ENCODE results near the gene ECHDC1.

The ECHDC1 gene

GRCh38 chr6:127273499-127273898 lies 69.9 kb downstream of the ECHDC1 start:
- TF ChIP-seq POU2F2 (IDR thresholded peaks at IDR 0.05; ENCODE audit: low read depth, low read length): no peak
- TF ChIP-seq POLR2A (IDR thresholded peaks at IDR 0.05; ENCODE audit: low read depth, low read length): no peak
- no peak for TF ChIP-seq TAF1 (IDR thresholded peaks at IDR 0.05; ENCODE audit: low read depth, low read length)
- TF ChIP-seq SPI1 (IDR thresholded peaks at IDR 0.05; ENCODE audit: low read depth, low read length): no peak
- no peak for TF ChIP-seq PAX5 (IDR thresholded peaks at IDR 0.05; ENCODE audit: insufficient read depth, low read length, severe bottlenecking)
- no peak for FAIRE-seq
- DNase-seq (ENCODE audit: insufficient read length, low spot score): no peak

- TF ChIP-seq POLR2A (IDR thresholded peaks at IDR 0.05; ENCODE audit: low read depth, low read length): no peak
- DNase-seq (ENCODE audit: insufficient read length, low spot score) (no peak), FAIRE-seq (no peak)
These were observed 70.8 kb downstream of the ECHDC1 start for GRCh38 chr6:127272576-127272975.

GRCh38 chr6:127267646-127268625 lies 75.5 kb downstream of the ECHDC1 start:
- TF ChIP-seq TAF1 (IDR thresholded peaks at IDR 0.05; ENCODE audit: low read depth, low read length) (no peak), SPI1 (IDR thresholded peaks at IDR 0.05; ENCODE audit: low read depth, low read length) (no peak)
- FAIRE-seq (no peak), DNase-seq (ENCODE audit: insufficient read length, low spot score) (no peak)

GRCh38 chr6:127266892-127267645 lies 76.3 kb downstream of the ECHDC1 start:
- peak; percentile 85 for FAIRE-seq
- TF ChIP-seq POU2F2 (IDR thresholded peaks at IDR 0.05; ENCODE audit: low read depth, low read length): no peak
- no peak for TF ChIP-seq PAX5 (IDR thresholded peaks at IDR 0.05; ENCODE audit: insufficient read depth, low read length, severe bottlenecking)
- 0 out of 2 replicates have a peak, but pooled peaks have one; percentile 9 for TF ChIP-seq TAF1 (IDR thresholded peaks at IDR 0.05; ENCODE audit: low read depth, low read length)
- peak; percentile 77 for TF ChIP-seq POLR2AphosphoS5 (IDR thresholded peaks at IDR 0.05; ENCODE audit: low read depth, low read length)
- peak; percentile 84 for TF ChIP-seq POLR2A (IDR thresholded peaks at IDR 0.05; ENCODE audit: low read depth, low read length)
- 0 out of 2 replicates have a peak, but pooled peaks have one; percentile 3 for TF ChIP-seq SPI1 (IDR thresholded peaks at IDR 0.05; ENCODE audit: low read depth, low read length)
- peak; percentile 66 for DNase-seq (ENCODE audit: insufficient read length, low spot score)

- DNase-seq (ENCODE audit: insufficient read length, low spot score) (peak; percentile 63), FAIRE-seq (peak; percentile 86)
- TF ChIP-seq POU2F2 (IDR thresholded peaks at IDR 0.05; ENCODE audit: low read depth, low read length) (no peak), SPI1 (IDR thresholded peaks at IDR 0.05; ENCODE audit: low read depth, low read length) (no peak), TAF1 (IDR thresholded peaks at IDR 0.05; ENCODE audit: low read depth, low read length) (no peak), POLR2A (IDR thresholded peaks at IDR 0.05; ENCODE audit: low read depth, low read length) (no peak), POLR2AphosphoS5 (IDR thresholded peaks at IDR 0.05; ENCODE audit: low read depth, low read length) (no peak), PAX5 (IDR thresholded peaks at IDR 0.05; ENCODE audit: insufficient read depth, low read length, severe bottlenecking) (no peak)
These were observed 77.1 kb downstream of the ECHDC1 start, which contains the start of gene RNF146 for GRCh38 chr6:127266178-127266891. Gene RNF146 (plus strand): TSS chr6:127266864. CDS start chr6:127280339, 13,475 bp downstream.

GRCh38 chr6:127263481-127263880 lies 79.9 kb downstream of the ECHDC1 start:
- DNase-seq (ENCODE audit: insufficient read length, low spot score): no peak
- FAIRE-seq: no peak
- TF ChIP-seq TAF1 (IDR thresholded peaks at IDR 0.05; ENCODE audit: low read depth, low read length) (no peak), POU2F2 (IDR thresholded peaks at IDR 0.05; ENCODE audit: low read depth, low read length) (no peak), PAX5 (IDR thresholded peaks at IDR 0.05; ENCODE audit: insufficient read depth, low read length, severe bottlenecking) (no peak), SPI1 (IDR thresholded peaks at IDR 0.05; ENCODE audit: low read depth, low read length) (no peak), POLR2AphosphoS5 (IDR thresholded peaks at IDR 0.05; ENCODE audit: low read depth, low read length) (no peak), POLR2A (IDR thresholded peaks at IDR 0.05; ENCODE audit: low read depth, low read length) (no peak)

- DNase-seq (ENCODE audit: insufficient read length, low spot score) (no peak), FAIRE-seq (no peak)
These were observed 80.5 kb downstream of the ECHDC1 start for GRCh38 chr6:127262896-127263295.

GRCh38 chr6:127255286-127255685 lies 88.1 kb downstream of the ECHDC1 start:
- FAIRE-seq: no peak
- TF ChIP-seq PAX5 (IDR thresholded peaks at IDR 0.05; ENCODE audit: insufficient read depth, low read length, severe bottlenecking) (no peak), POLR2A (IDR thresholded peaks at IDR 0.05; ENCODE audit: low read depth, low read length) (no peak), POU2F2 (IDR thresholded peaks at IDR 0.05; ENCODE audit: low read depth, low read length) (no peak), TAF1 (IDR thresholded peaks at IDR 0.05; ENCODE audit: low read depth, low read length) (no peak), POLR2AphosphoS5 (IDR thresholded peaks at IDR 0.05; ENCODE audit: low read depth, low read length) (no peak), SPI1 (IDR thresholded peaks at IDR 0.05; ENCODE audit: low read depth, low read length) (no peak)
- DNase-seq (ENCODE audit: insufficient read length, low spot score): no peak

More at GRCh38 chr6:127262896-127263295, 80.5 kb downstream of the ECHDC1 start:
- TF ChIP-seq TAF1 (IDR thresholded peaks at IDR 0.05; ENCODE audit: low read depth, low read length): no peak
- no peak for TF ChIP-seq POU2F2 (IDR thresholded peaks at IDR 0.05; ENCODE audit: low read depth, low read length)
- no peak for TF ChIP-seq POLR2A (IDR thresholded peaks at IDR 0.05; ENCODE audit: low read depth, low read length)
- TF ChIP-seq PAX5 (IDR thresholded peaks at IDR 0.05; ENCODE audit: insufficient read depth, low read length, severe bottlenecking): no peak
- TF ChIP-seq POLR2AphosphoS5 (IDR thresholded peaks at IDR 0.05; ENCODE audit: low read depth, low read length): no peak
- TF ChIP-seq SPI1 (IDR thresholded peaks at IDR 0.05; ENCODE audit: low read depth, low read length): no peak

GRCh38 chr6:127249621-127250020 lies 93.8 kb downstream of the ECHDC1 start:
- FAIRE-seq: no peak
- TF ChIP-seq POU2F2 (IDR thresholded peaks at IDR 0.05; ENCODE audit: low read depth, low read length) (no peak), PAX5 (IDR thresholded peaks at IDR 0.05; ENCODE audit: insufficient read depth, low read length, severe bottlenecking) (no peak), POLR2A (IDR thresholded peaks at IDR 0.05; ENCODE audit: low read depth, low read length) (no peak), TAF1 (IDR thresholded peaks at IDR 0.05; ENCODE audit: low read depth, low read length) (no peak), POLR2AphosphoS5 (IDR thresholded peaks at IDR 0.05; ENCODE audit: low read depth, low read length) (no peak), SPI1 (IDR thresholded peaks at IDR 0.05; ENCODE audit: low read depth, low read length) (no peak)
- DNase-seq (ENCODE audit: insufficient read length, low spot score): no peak

Measured in GM12891 (cell line).